K562 (cell line): ENCODE results near the gene R3HDM1. TPM values are rescaled to one million over a fixed set of nuclear protein-coding genes. Genes with fewer than 3 reads are reported as not detected.

Source experiments
- ATAC-seq: fragments of 200-7000 bp; cut with Tn5 transposase; 3 replicates; pipeline ENCODE4 v1.9.1; 2020; ENCODE audit warnings: moderate library complexity
- BruUV-seq: library from RNA; stranded (reverse); fragments of 400-500 nt; replicated peaks from 2 replicates; lab custom pipeline; 2021; lab: Mats Ljungman, UMichigan
- CTCF ChIA-PET: fragments of 300-600 bp; formaldehyde crosslinking; extraction: SDS; loops from one replicate; lab custom pipeline; 2021; ENCODE audit warnings: low intra/inter-chr PET ratio; lab: Yijun Ruan, JAX
- POLR2A ChIA-PET: fragments of 300-600, 350-650 bp; sonication (Branson Sonifier 250); formaldehyde crosslinking; extraction: SDS; loops from one replicate; lab custom pipeline; 2021; ENCODE audit warnings: antibody characterized with exemption, inconsistent platforms; lab: Yijun Ruan, JAX
- DNase-seq, 4 experiments: peaks; one replicate each; pipeline versions ENCODE4 v3.0.0 to v3.0.0-alpha.2; 2011 to 2018; ENCODE audit warnings: low spot score in 3 of 4, mixed read lengths in 3 of 4; ENCODE audit errors: extremely low read depth in 1 of 4
- FAIRE-seq: peaks from 2 replicates; lab custom pipeline; 2011; peaks lifted over from hg19 to GRCh38; lab: Jason Lieb, UNC
- H2AFZ ChIP-seq: 2 replicates; pipeline ENCODE4 v1.6.0; 2011; ENCODE audit warnings: low read depth, low read length, control low read depth, inconsistent platforms
- H3K27ac ChIP-seq: fragments of 200-600 bp; 3 replicates; pipeline ENCODE4 v1.8.0; 2011; ENCODE audit warnings: low read depth, mild to moderate bottlenecking, control low read depth, inconsistent platforms, low read length, moderate library complexity, mixed read lengths; ENCODE audit errors: extremely low read depth
- H3K27me3 ChIP-seq, 2 experiments: fragments of 300-600 bp in 1 of 2; 2 replicates in 1 of 2; 3 replicates in 1 of 2; pipeline versions ENCODE4 v1.6.0 to v1.8.0; 2011; ENCODE audit warnings: inconsistent platforms in 2 of 2, low read length in 2 of 2, mild to moderate bottlenecking in 1 of 2, mixed read lengths in 1 of 2, moderate library complexity in 1 of 2; ENCODE audit not compliant: control insufficient read depth in 2 of 2, insufficient read depth in 2 of 2
- H3K36me3 ChIP-seq: fragments of 300-600 bp; 3 replicates; pipeline ENCODE4 v1.8.0; 2011; ENCODE audit warnings: mild to moderate bottlenecking, low read length, inconsistent platforms; ENCODE audit not compliant: control insufficient read depth, insufficient read depth
- H3K4me1 ChIP-seq, 2 experiments: fragments of 200-600 bp in 1 of 2; replicated peaks in 1 of 2; 2 replicates in 1 of 2; 3 replicates in 1 of 2; pipeline versions ENCODE4 v1.5.1 to v1.8.0; 2011; ENCODE audit warnings: inconsistent platforms in 2 of 2, low read length in 2 of 2, mild to moderate bottlenecking in 1 of 2, mixed read lengths in 1 of 2, moderate library complexity in 1 of 2; ENCODE audit not compliant: control insufficient read depth in 2 of 2, insufficient read depth in 2 of 2
- H3K4me2 ChIP-seq: 2 replicates; pipeline ENCODE4 v1.6.1; 2011; ENCODE audit warnings: low read length, control low read depth, inconsistent platforms, mixed read lengths; ENCODE audit not compliant: insufficient read depth
- H3K4me3 ChIP-seq: fragments of 200-600 bp; sonication (generic), shearing (Covaris generic); 2 replicates; pipeline ENCODE4 v1.5.1; 2016; ENCODE audit warnings: control low read depth, inconsistent platforms
- H3K79me2 ChIP-seq: fragments of 200-600 bp; 3 replicates; pipeline ENCODE4 v1.8.0; 2011; ENCODE audit warnings: low read length, inconsistent platforms; ENCODE audit not compliant: control insufficient read depth, insufficient read depth
- H3K9ac ChIP-seq, 2 experiments: 2 replicates each; pipeline versions ENCODE4 v1.6.0 to v1.6.1; 2011; ENCODE audit warnings: low read depth in 2 of 2, low read length in 2 of 2, control low read depth in 1 of 2, inconsistent platforms in 1 of 2, mild to moderate bottlenecking in 1 of 2, mixed read lengths in 1 of 2; ENCODE audit not compliant: insufficient read depth in 1 of 2
- H3K9me1 ChIP-seq: one replicate; pipeline ENCODE4 v1.6.0; 2011; ENCODE audit warnings: inconsistent platforms, mild to moderate bottlenecking, low read length, moderate library complexity; ENCODE audit not compliant: control insufficient read depth, insufficient read depth
- H3K9me3 ChIP-seq: replicated peaks from 2 replicates; pipeline ENCODE4 v1.5.1; 2011; ENCODE audit warnings: low read depth, low read length, inconsistent platforms; ENCODE audit not compliant: control insufficient read depth, insufficient read depth
- H4K20me1 ChIP-seq: replicated peaks from 2 replicates; pipeline ENCODE4 v1.6.1; 2011; ENCODE audit warnings: low read length, inconsistent platforms, mixed read lengths; ENCODE audit not compliant: control insufficient read depth, insufficient read depth
- ADNP ChIP-seq: fragments of 200-800 bp; sonication (Bioruptor generic); IDR thresholded peaks from 2 replicates; pipeline ENCODE4 v1.6.1; 2016; ENCODE audit warnings: missing genetic modification characterization, missing compliant biosample characterization
- ATF3 ChIP-seq, 2 experiments: fragments of 450-650 bp in 1 of 2; sonication (generic) in 1 of 2; formaldehyde crosslinking in 1 of 2; IDR thresholded peaks in 1 of 2; conservative IDR thresholded peaks in 1 of 2; 2 replicates each; pipeline versions ENCODE4 v1.6.1 to v1.8.1; 2016 to 2023; ENCODE audit warnings: mild to moderate bottlenecking in 2 of 2, moderate library complexity in 2 of 2, inconsistent platforms in 1 of 2, missing genetic modification reagents in 1 of 2
- BDP1 ChIP-seq: IDR thresholded peaks from 3 replicates; pipeline ENCODE4 v1.6.1; 2011; ENCODE audit not compliant: insufficient read length, insufficient read depth
- HDAC6 ChIP-seq: IDR thresholded peaks from 2 replicates; pipeline ENCODE4 v1.6.1; 2012; ENCODE audit warnings: low read depth, mild to moderate bottlenecking, control low read depth, inconsistent platforms, low read length, moderate library complexity
- MTA3 ChIP-seq: fragments of 450-650 bp; formaldehyde crosslinking; IDR thresholded peaks from 2 replicates; pipeline ENCODE4 v1.6.1; 2017; ENCODE audit warnings: mild to moderate bottlenecking, borderline replicate concordance
- RBM14 ChIP-seq: fragments of 200-400 bp; formaldehyde crosslinking; IDR thresholded peaks from 2 replicates; pipeline ENCODE4 v1.6.1; 2018; ENCODE audit warnings: low read depth, mild to moderate bottlenecking, low read length, moderate library complexity, borderline replicate concordance; ENCODE audit not compliant: insufficient read depth
- RBM22 ChIP-seq: fragments of 200-400 bp; formaldehyde crosslinking; IDR thresholded peaks from 2 replicates; pipeline ENCODE4 v1.6.1; 2018; ENCODE audit warnings: low read length, low read depth; ENCODE audit not compliant: poor library complexity, severe bottlenecking
- ZFP30 ChIP-seq: fragments of 250-450 bp; sonication (Bioruptor Pico); IDR thresholded peaks from 2 replicates; pipeline ENCODE4 v1.8.0; 2022; ENCODE audit warnings: moderate library complexity, mild to moderate bottlenecking, inconsistent platforms, borderline replicate concordance
- whole genome bisulfite sequencing: fragments of 100-300 bp; shearing (Covaris generic); methylation state at CpG from one replicate; pipeline ENCODE4 v1.1.6; 2016; ENCODE audit warnings: low coverage, mixed read lengths; ENCODE audit not compliant: insufficient coverage; ENCODE audit errors: missing lambda C conversion rate; 5-methylcytosine and 5-hydroxymethylcytosine counted together
- in situ Hi-C: fragments of 300-500 bp; cut with MboI; formaldehyde crosslinking; loops from 4 replicates; pipeline ENCODE4 v1.15.0; 2018; ENCODE audit warnings: inconsistent platforms, mixed read lengths
- intact Hi-C: fragments of 100-400 bp; cut with micrococcal nuclease; formaldehyde crosslinking; loops from 2 replicates; pipeline ENCODE4 v1.14.2; 2022
- polyA plus RNA-seq, 8 experiments: library from polyadenylated mRNA; depleted of rRNA in 4 of 8; stranded (reverse) in 5 of 8; unstranded in 3 of 8; fragments of >200 nt; fragmentation: Nextera tagmentation in 2 of 8; fragmentation: Illumina TruSeq in 1 of 8; extraction: Ambion mirVana in 2 of 8; extraction: Trizol in 1 of 8; gene quantifications; 2 replicates each; pipeline versions ENCODE4 v1.2.1 to v1.2.3, GENCODE V29; 2011 to 2014; ENCODE audit warnings: inconsistent platforms in 1 of 8, missing spikeins in 1 of 8
- total RNA-seq, 7 experiments: library from RNA; depleted of rRNA in 6 of 7; stranded (reverse); fragments of >200 nt in 6 of 7; fragmentation: Illumina TruSeq in 2 of 7; extraction: Trizol in 2 of 7; gene quantifications; 2 replicates each; pipeline versions ENCODE4 v1.2.1 to v1.2.3, GENCODE V29; 2011 to 2021; ENCODE audit warnings: low replicate concordance in 1 of 7
- TF ChIP-seq, protein P1 (sequence below), 2 experiments: fragments of 450-650 bp; conservative IDR thresholded peaks; 2 replicates each; pipeline ENCODE4 v1.6.1; 2017; ENCODE audit warnings: mild to moderate bottlenecking in 2 of 2, moderate library complexity in 2 of 2
- TF ChIP-seq, protein P2 (sequence below), 2 experiments: fragments of 150-350 bp in 1 of 2; IDR thresholded peaks; 2 replicates each; pipeline ENCODE4 v1.6.1; 2012 to 2016; ENCODE audit warnings: low read depth in 2 of 2, low read length in 2 of 2, mild to moderate bottlenecking in 1 of 2, moderate library complexity in 1 of 2
- TF ChIP-seq, protein P3 (sequence below), 2 experiments: IDR thresholded peaks; 2 replicates each; pipeline ENCODE4 v1.6.1; 2012; ENCODE audit warnings: improper control_type of control experiment in 2 of 2, low read depth in 2 of 2, low read length in 2 of 2, borderline replicate concordance in 1 of 2

The R3HDM1 gene
- total and polyA plus RNA-seq, 9 of the 15 experiments (the other 6 are each of a cell fraction or from before 2014, with no cell fraction given), result 12.4 to 89.4 (median 31.0) TPM

GRCh38 chr2:135742325-135742757, 211.1 kb downstream of the R3HDM1 start:
- Histone ChIP-seq H3K4me1 (peaks cover 8 to 10% of the 10 kb centered on the region in 2 experiments; a peak in 3 of 5 replicates), H3K4me2 (peak overlapping the region; percentile 94), H3K27me3 (no peaks in the 10 kb centered on the region), H3K9ac (peak overlapping the region; percentile 96 to 99), H4K20me1 (peaks cover 9% of the 10 kb centered on the region; the same call in 1 of the 2 replicates), H3K36me3 (peaks cover 27% of the 10 kb centered on the region), H3K9me3 (no peaks in the 10 kb centered on the region), H3K9me1 (no peaks in the 10 kb centered on the region), H3K27ac (peak overlapping the region; percentile 93), H3K79me2 (peaks cover 53% of the 10 kb centered on the region), H2AFZ (peak overlapping the region; percentile 78), H3K4me3 (peak overlapping the region; percentile 86)
- peak; percentile 61 for ATAC-seq
- intact Hi-C loops, result loop anchor here (2.0 kb wide), 1 partner anchor 212 kb away; the partner anchor contains the start of genes R3HDM1 and ZRANB3
- WGBS, result under 1% methylated on average over 34 of the region's 34 CpGs
- peak in 2 of 4 experiments; percentile 59 to 68 for DNase-seq
- BruUV-seq, result no TSS peak
- ChIA-PET POLR2A (interaction anchor here (0.6 to 1.9 kb wide), 7 partner anchors 10 to 693 kb away, joined by 3 to 9 read pairs (median 3); no protein-coding TSS in a partner anchor), CTCF (no interaction called here)
- in situ Hi-C loops, result no loop called here
- peak; percentile 51 for FAIRE-seq
- peak; percentile 77 for TF ChIP-seq RBM22
- TF ChIP-seq MTA3, result 0 out of 2 replicates have a peak, but pooled peaks have one; percentile 30
- TF ChIP-seq HDAC6, result no peak
- TF ChIP-seq, protein P1, sequence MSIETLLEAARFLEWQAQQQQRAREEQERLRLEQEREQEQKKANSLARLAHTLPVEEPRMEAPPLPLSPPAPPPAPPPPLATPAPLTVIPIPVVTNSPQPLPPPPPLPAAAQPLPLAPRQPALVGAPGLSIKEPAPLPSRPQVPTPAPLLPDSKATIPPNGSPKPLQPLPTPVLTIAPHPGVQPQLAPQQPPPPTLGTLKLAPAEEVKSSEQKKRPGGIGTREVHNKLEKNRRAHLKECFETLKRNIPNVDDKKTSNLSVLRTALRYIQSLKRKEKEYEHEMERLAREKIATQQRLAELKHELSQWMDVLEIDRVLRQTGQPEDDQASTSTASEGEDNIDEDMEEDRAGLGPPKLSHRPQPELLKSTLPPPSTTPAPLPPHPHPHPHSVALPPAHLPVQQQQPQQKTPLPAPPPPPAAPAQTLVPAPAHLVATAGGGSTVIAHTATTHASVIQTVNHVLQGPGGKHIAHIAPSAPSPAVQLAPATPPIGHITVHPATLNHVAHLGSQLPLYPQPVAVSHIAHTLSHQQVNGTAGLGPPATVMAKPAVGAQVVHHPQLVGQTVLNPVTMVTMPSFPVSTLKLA (conservative IDR thresholded peaks at IDR 0.05), result peak in 1 of 2 experiments; percentile 45; a peak in 3 of 4 replicates
- TF ChIP-seq, protein P2, sequence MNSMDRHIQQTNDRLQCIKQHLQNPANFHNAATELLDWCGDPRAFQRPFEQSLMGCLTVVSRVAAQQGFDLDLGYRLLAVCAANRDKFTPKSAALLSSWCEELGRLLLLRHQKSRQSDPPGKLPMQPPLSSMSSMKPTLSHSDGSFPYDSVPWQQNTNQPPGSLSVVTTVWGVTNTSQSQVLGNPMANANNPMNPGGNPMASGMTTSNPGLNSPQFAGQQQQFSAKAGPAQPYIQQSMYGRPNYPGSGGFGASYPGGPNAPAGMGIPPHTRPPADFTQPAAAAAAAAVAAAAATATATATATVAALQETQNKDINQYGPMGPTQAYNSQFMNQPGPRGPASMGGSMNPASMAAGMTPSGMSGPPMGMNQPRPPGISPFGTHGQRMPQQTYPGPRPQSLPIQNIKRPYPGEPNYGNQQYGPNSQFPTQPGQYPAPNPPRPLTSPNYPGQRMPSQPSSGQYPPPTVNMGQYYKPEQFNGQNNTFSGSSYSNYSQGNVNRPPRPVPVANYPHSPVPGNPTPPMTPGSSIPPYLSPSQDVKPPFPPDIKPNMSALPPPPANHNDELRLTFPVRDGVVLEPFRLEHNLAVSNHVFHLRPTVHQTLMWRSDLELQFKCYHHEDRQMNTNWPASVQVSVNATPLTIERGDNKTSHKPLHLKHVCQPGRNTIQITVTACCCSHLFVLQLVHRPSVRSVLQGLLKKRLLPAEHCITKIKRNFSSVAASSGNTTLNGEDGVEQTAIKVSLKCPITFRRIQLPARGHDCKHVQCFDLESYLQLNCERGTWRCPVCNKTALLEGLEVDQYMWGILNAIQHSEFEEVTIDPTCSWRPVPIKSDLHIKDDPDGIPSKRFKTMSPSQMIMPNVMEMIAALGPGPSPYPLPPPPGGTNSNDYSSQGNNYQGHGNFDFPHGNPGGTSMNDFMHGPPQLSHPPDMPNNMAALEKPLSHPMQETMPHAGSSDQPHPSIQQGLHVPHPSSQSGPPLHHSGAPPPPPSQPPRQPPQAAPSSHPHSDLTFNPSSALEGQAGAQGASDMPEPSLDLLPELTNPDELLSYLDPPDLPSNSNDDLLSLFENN (IDR thresholded peaks at IDR 0.05; ENCODE audit: low read depth in 2 of 2, low read length in 2 of 2), result no peak
- 0 out of 2 replicates have a peak, but pooled peaks have one; percentile 45 for TF ChIP-seq RBM14
- TF ChIP-seq ZFP30 (CRISPR knock-in tag), result no peak
- TF ChIP-seq ADNP (tag), result no peak
- TF ChIP-seq BDP1, result no peak
- TF ChIP-seq, protein P3, sequence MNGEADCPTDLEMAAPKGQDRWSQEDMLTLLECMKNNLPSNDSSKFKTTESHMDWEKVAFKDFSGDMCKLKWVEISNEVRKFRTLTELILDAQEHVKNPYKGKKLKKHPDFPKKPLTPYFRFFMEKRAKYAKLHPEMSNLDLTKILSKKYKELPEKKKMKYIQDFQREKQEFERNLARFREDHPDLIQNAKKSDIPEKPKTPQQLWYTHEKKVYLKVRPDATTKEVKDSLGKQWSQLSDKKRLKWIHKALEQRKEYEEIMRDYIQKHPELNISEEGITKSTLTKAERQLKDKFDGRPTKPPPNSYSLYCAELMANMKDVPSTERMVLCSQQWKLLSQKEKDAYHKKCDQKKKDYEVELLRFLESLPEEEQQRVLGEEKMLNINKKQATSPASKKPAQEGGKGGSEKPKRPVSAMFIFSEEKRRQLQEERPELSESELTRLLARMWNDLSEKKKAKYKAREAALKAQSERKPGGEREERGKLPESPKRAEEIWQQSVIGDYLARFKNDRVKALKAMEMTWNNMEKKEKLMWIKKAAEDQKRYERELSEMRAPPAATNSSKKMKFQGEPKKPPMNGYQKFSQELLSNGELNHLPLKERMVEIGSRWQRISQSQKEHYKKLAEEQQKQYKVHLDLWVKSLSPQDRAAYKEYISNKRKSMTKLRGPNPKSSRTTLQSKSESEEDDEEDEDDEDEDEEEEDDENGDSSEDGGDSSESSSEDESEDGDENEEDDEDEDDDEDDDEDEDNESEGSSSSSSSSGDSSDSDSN (IDR thresholded peaks at IDR 0.05; ENCODE audit: borderline replicate concordance in 1 of 2, low read depth in 2 of 2, low read length in 2 of 2), result peak; percentile 31 to 74; a peak in 2 of 4 replicates
- TF ChIP-seq ATF3 (IDR thresholded peaks at IDR 0.05), result no peak
- TF ChIP-seq ATF3 (CRISPR knock-in tag; conservative IDR thresholded peaks at IDR 0.05), result 0 out of 2 replicates have a peak, but pooled peaks have one; percentile 22
